Erythroblast (primary cell): ENCODE measurements around the gene RNASET2.

Source experiments
- GATA1 ChIP-seq: IDR thresholded peaks from 2 replicates; pipeline ENCODE4 v1.6.1; 2011; ENCODE audit warnings: low read depth, mild to moderate bottlenecking, control low read depth, low read length, moderate library complexity
- POLR2A ChIP-seq: IDR thresholded peaks from 2 replicates; pipeline ENCODE4 v1.6.1; 2011; ENCODE audit warnings: mild to moderate bottlenecking, low read length

GRCh38 chr6:167005350-167006159 lies 49.2 kb upstream of the RNASET2 start:
- no peak for TF ChIP-seq POLR2A
- no peak for TF ChIP-seq GATA1
